ENCODE measurements around the gene PSTPIP1.

Gene PSTPIP1

DNA sequence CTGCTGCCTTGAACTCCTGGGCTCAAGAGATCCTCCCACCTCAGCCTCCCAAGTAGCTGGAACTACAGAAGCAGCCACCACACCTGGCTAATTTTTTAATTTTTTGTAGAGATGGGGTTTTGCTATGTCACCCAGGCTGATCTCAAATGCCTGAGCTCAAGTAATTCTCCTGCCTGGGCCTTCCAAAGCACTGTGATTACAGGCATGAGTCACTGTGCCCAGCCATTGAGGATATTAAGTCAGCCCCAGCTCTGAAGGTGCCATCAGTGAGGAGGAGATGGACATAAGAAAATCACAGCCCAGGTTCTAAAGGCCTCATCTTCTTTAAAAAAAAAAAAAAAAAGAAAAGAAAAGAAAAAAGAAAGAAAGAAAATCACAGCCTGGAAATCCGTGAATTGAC lies 26.6 kb upstream of the PSTPIP1 start:
- no peak overlapping the region for H3K4me3 Mint-ChIP-seq
- H3K9me3 Mint-ChIP-seq: no peaks in the 10 kb centered on the region
- no peak for ATAC-seq (replicated peaks; ENCODE audit: extremely low read depth, poor library complexity, severe bottlenecking)
- H3K27me3 Mint-ChIP-seq: peaks cover 16% of the 10 kb centered on the region
- H3K27ac Mint-ChIP-seq (ENCODE audit: low read depth): no peak overlapping the region
- H3K36me3 Mint-ChIP-seq (ENCODE audit: insufficient read depth): no peaks in the 10 kb centered on the region
- DNase-seq (ENCODE audit: low spot score in 2 of 2): no peak
- peaks cover under 1% of the 10 kb centered on the region for H3K4me1 Mint-ChIP-seq

GRCh38 chr15:76972389-76973361 lies 22.3 kb upstream of the PSTPIP1 start:
- no peak overlapping the region for H3K27ac Mint-ChIP-seq (ENCODE audit: low read depth)
- H3K27me3 Mint-ChIP-seq: no peaks in the 10 kb centered on the region
- H3K4me3 Mint-ChIP-seq: no peak overlapping the region
- H3K36me3 Mint-ChIP-seq (ENCODE audit: insufficient read depth): no peaks in the 10 kb centered on the region
- no peaks in the 10 kb centered on the region for H3K9me3 Mint-ChIP-seq
- ATAC-seq (replicated peaks; ENCODE audit: extremely low read depth, poor library complexity, severe bottlenecking) (no peak), DNase-seq (ENCODE audit: low spot score in 2 of 2) (no peak)
- peaks cover 24% of the 10 kb centered on the region for H3K4me1 Mint-ChIP-seq

GRCh38 chr15:76973362-76973743 lies 21.6 kb upstream of the PSTPIP1 start:
- peak; percentile 50 to 55 for DNase-seq (ENCODE audit: low spot score in 2 of 2)
- Mint-ChIP-seq H3K27me3 (no peaks in the 10 kb centered on the region), H3K9me3 (no peaks in the 10 kb centered on the region), H3K4me1 (peaks cover 28% of the 10 kb centered on the region), H3K4me3 (no peak overlapping the region), H3K36me3 (ENCODE audit: insufficient read depth) (no peaks in the 10 kb centered on the region), H3K27ac (ENCODE audit: low read depth) (no peak overlapping the region)
- peak; percentile 56 for ATAC-seq (replicated peaks; ENCODE audit: extremely low read depth, poor library complexity, severe bottlenecking)

GRCh38 chr15:76973906-76974305 lies 21.0 kb upstream of the PSTPIP1 start:
- no peaks in the 10 kb centered on the region for H3K9me3 Mint-ChIP-seq
- H3K36me3 Mint-ChIP-seq (ENCODE audit: insufficient read depth): no peaks in the 10 kb centered on the region
- H3K4me3 Mint-ChIP-seq: no peak overlapping the region
- DNase-seq (ENCODE audit: low spot score in 2 of 2): no peak
- H3K4me1 Mint-ChIP-seq: peaks cover 28% of the 10 kb centered on the region
- ATAC-seq (replicated peaks; ENCODE audit: extremely low read depth, poor library complexity, severe bottlenecking): no peak
- H3K27me3 Mint-ChIP-seq: no peaks in the 10 kb centered on the region
- no peak overlapping the region for H3K27ac Mint-ChIP-seq (ENCODE audit: low read depth)

- Mint-ChIP-seq H3K36me3 (ENCODE audit: insufficient read depth) (no peaks in the 10 kb centered on the region), H3K4me3 (no peak overlapping the region), H3K27ac (ENCODE audit: low read depth) (no peak overlapping the region), H3K4me1 (peaks cover 28% of the 10 kb centered on the region), H3K27me3 (no peaks in the 10 kb centered on the region), H3K9me3 (no peaks in the 10 kb centered on the region)
- DNase-seq (ENCODE audit: low spot score in 2 of 2) (no peak), ATAC-seq (replicated peaks; ENCODE audit: extremely low read depth, poor library complexity, severe bottlenecking) (no peak)
Observed at GRCh38 chr15:76974456-76975036, 20.4 kb upstream of the PSTPIP1 start.

DNA sequence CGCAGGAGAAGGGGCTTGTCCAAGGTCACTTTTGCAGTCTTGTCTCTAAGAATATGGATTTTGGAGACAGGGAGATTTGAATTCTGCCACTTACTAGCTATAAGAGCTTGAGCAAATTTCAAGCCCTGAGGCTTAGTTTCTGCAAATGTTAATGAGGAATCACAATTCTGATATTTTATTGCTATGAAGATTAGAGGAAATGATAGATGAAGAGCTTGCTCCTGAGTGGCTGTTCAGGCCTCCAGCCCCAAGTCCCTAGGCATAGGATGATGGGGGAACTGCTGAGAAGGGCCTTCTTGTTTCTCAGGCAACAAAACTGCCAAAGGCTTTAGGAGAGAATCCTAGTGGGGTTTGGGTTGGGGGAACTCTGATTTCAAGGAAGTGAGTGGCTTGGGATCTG lies 18.8 kb upstream of the PSTPIP1 start:
- Mint-ChIP-seq H3K27me3 (no peaks in the 10 kb centered on the region), H3K36me3 (ENCODE audit: insufficient read depth) (no peaks in the 10 kb centered on the region), H3K4me1 (peaks cover 28% of the 10 kb centered on the region), H3K9me3 (no peaks in the 10 kb centered on the region), H3K27ac (ENCODE audit: low read depth) (peak overlapping the region; percentile 47), H3K4me3 (no peak overlapping the region)
- ATAC-seq (replicated peaks; ENCODE audit: extremely low read depth, poor library complexity, severe bottlenecking) (no peak), DNase-seq (ENCODE audit: low spot score in 2 of 2) (no peak)

DNA sequence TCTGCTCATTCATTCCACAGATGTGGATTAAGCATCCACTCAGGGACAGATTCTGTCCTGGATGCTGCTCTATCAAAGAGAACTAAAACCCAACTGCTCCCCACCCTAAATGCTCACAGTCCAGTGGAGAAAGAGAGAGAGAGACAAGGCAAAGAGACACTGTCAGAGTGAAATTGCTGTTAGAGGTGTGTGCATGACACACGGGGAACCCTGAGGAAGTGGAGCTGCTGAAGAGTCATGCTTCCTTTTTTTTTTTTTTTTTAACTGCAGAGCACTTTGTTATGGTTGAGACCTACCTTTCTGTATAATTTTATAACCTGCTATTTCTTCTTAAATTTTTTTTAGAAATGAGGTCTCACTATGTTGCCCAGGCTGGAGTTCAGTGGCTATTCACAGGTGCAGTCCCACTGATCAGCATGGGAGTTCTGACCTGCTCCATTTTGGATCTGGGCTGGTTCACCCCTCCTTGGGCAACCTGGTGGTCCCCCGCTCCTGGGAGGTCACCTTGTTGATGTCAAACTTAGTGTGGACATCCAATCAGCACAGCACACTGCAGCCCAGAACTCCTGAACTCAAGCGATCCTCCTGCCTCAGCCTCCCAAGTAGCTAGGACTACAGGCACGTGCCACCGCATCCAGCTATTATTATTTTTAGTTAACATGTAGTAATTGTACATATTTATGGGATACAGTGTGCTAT lies 18.2 kb upstream of the PSTPIP1 start:
- no peaks in the 10 kb centered on the region for H3K36me3 Mint-ChIP-seq (ENCODE audit: insufficient read depth)
- no peak overlapping the region for H3K4me3 Mint-ChIP-seq
- peaks cover 28% of the 10 kb centered on the region for H3K4me1 Mint-ChIP-seq
- ATAC-seq (replicated peaks; ENCODE audit: extremely low read depth, poor library complexity, severe bottlenecking) (no peak), DNase-seq (ENCODE audit: low spot score in 2 of 2) (no peak)
- H3K27ac Mint-ChIP-seq (ENCODE audit: low read depth): peak overlapping the region; percentile 47
- H3K27me3 Mint-ChIP-seq: no peaks in the 10 kb centered on the region
- no peaks in the 10 kb centered on the region for H3K9me3 Mint-ChIP-seq

DNA sequence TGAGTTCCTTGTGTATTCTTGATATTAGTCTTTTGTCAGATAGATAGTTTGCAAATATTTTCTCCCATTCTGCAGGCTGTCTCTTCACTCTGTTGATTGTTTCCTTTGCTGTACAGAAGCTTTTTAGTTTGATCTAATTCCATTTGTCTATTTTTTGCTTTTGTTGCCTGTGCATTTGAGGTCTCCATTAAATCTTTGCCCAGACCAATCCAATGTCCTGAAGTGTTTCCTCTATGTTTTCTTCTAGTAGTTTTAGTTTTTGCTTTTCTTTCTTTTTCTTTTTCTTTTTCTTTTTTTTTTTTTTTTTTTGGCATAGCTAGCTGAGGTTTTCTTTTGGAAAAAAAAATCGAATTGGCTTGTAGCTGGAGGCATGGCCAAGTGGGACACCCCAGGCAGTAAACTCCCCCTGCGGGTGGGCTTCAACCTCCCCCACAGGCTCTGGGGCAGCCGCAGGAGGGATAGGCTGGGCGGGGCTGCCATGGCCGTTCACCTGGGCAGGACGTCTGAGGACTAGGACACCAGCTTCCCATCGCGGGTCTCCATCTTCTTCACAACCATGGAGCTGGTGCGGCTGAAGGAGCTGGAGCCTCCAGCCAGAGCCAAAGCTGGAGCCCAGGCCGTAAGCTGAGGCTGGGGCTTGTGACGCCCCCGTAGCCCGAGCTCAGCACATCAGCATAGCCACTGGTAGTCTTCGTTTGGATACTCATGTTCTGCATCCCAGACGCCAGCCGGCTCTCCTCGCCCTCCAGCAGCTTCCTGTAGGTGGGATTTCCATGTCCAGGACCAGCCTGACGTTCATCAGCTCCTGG lies 16.2 kb upstream of the PSTPIP1 start:
- Mint-ChIP-seq H3K4me1 (peaks cover 23% of the 10 kb centered on the region), H3K9me3 (no peaks in the 10 kb centered on the region), H3K27ac (ENCODE audit: low read depth) (no peak overlapping the region), H3K4me3 (no peak overlapping the region), H3K36me3 (ENCODE audit: insufficient read depth) (no peaks in the 10 kb centered on the region), H3K27me3 (no peaks in the 10 kb centered on the region)
- no peak for DNase-seq (ENCODE audit: low spot score in 2 of 2)
- ATAC-seq (replicated peaks; ENCODE audit: extremely low read depth, poor library complexity, severe bottlenecking): no peak

- Mint-ChIP-seq H3K4me1 (peaks cover 21% of the 10 kb centered on the region), H3K27ac (ENCODE audit: low read depth) (no peak overlapping the region), H3K9me3 (no peaks in the 10 kb centered on the region), H3K4me3 (no peak overlapping the region), H3K36me3 (ENCODE audit: insufficient read depth) (no peaks in the 10 kb centered on the region), H3K27me3 (no peaks in the 10 kb centered on the region)
- DNase-seq (ENCODE audit: low spot score in 2 of 2): no peak
- ATAC-seq (replicated peaks; ENCODE audit: extremely low read depth, poor library complexity, severe bottlenecking): no peak
Observed at GRCh38 chr15:76979331-76979925, 15.5 kb upstream of the PSTPIP1 start.

DNA sequence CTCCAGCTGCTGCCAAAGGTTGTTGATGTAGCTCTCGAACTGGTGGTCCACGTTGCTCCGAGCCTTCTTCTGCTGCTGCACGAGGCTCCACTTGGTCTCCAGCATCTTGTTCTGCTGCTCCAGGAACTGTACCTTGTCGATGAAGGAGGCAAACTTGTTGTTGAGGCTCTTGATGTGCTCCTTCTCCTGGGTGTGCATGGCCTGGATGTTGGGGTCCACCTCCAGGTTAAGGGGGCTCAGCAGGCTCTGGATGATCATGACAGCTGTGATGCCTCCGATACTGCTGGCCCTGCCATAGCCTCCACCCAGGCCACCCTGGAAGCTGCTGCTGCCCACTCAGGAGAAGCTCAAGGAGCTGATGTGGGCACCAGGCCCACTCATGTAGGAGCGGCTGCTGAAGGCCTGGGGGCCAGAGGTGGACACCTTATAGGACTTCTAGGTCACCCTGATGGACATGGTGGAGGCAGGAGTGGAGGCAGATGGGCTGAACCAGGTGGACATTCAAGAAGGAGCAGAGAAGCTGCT lies 14.9 kb upstream of the PSTPIP1 start:
- Mint-ChIP-seq H3K27ac (ENCODE audit: low read depth) (no peak overlapping the region), H3K4me1 (peaks cover 16% of the 10 kb centered on the region), H3K36me3 (ENCODE audit: insufficient read depth) (no peaks in the 10 kb centered on the region), H3K27me3 (no peaks in the 10 kb centered on the region), H3K4me3 (no peak overlapping the region), H3K9me3 (no peaks in the 10 kb centered on the region)
- ATAC-seq (replicated peaks; ENCODE audit: extremely low read depth, poor library complexity, severe bottlenecking) (no peak), DNase-seq (ENCODE audit: low spot score in 2 of 2) (no peak)

- DNase-seq (ENCODE audit: low spot score in 2 of 2): no peak
- no peaks in the 10 kb centered on the region for H3K9me3 Mint-ChIP-seq
- no peak overlapping the region for H3K27ac Mint-ChIP-seq (ENCODE audit: low read depth)
- ATAC-seq (replicated peaks; ENCODE audit: extremely low read depth, poor library complexity, severe bottlenecking): no peak
- no peaks in the 10 kb centered on the region for H3K36me3 Mint-ChIP-seq (ENCODE audit: insufficient read depth)
- H3K27me3 Mint-ChIP-seq: no peaks in the 10 kb centered on the region
- H3K4me3 Mint-ChIP-seq: no peak overlapping the region
- peaks cover 13% of the 10 kb centered on the region for H3K4me1 Mint-ChIP-seq
Observed at GRCh38 chr15:76982356-76982755, 12.6 kb upstream of the PSTPIP1 start.

GRCh38 chr15:76982756-76983155 lies 12.2 kb upstream of the PSTPIP1 start:
- no peaks in the 10 kb centered on the region for H3K9me3 Mint-ChIP-seq
- no peaks in the 10 kb centered on the region for H3K27me3 Mint-ChIP-seq
- H3K4me1 Mint-ChIP-seq: peaks cover 14% of the 10 kb centered on the region

More at GRCh38 chr15:76982756-76983155, 12.2 kb upstream of the PSTPIP1 start:
- Mint-ChIP-seq H3K27ac (ENCODE audit: low read depth) (no peak overlapping the region), H3K36me3 (ENCODE audit: insufficient read depth) (no peaks in the 10 kb centered on the region), H3K4me3 (no peak overlapping the region)
- DNase-seq (ENCODE audit: low spot score in 2 of 2) (no peak), ATAC-seq (replicated peaks; ENCODE audit: extremely low read depth, poor library complexity, severe bottlenecking) (no peak)

All from central memory CD8-positive, alpha-beta T cell (primary cell).